PC-3 (cell line): Measurements from ENCODE around the gene MACROD2.

Source experiments
- CTCF ChIP-seq: fragments of 300-600 bp; sonication (generic); conservative IDR thresholded peaks from 2 replicates; pipeline ENCODE4 v1.5.1; 2017; ENCODE audit warnings: antibody characterized with exemption, low read depth, mild to moderate bottlenecking, low read length
- EZH2 ChIP-seq: fragments of 300-600 bp; sonication (generic); IDR thresholded peaks from one replicate; pipeline ENCODE4 v1.6.1; 2017; ENCODE audit warnings: antibody characterized with exemption, mild to moderate bottlenecking, low read length; ENCODE audit not compliant: unreplicated experiment
- EZH2phosphoT487 ChIP-seq: fragments of 300-600 bp; sonication (generic); IDR thresholded peaks from 2 replicates; pipeline ENCODE4 v1.6.1; 2018; ENCODE audit warnings: mild to moderate bottlenecking, antibody characterized with exemption, low read length, borderline replicate concordance

- TF ChIP-seq CTCF, result no peak
- TF ChIP-seq EZH2, result no peak
- no peak for TF ChIP-seq EZH2phosphoT487
Observed at GRCh38 chr20:14830899-14831298, 835.6 kb downstream of the MACROD2 start.
